GM12892 (cell line): Measurements from ENCODE around the gene APOBEC3B.
"Not testable (repeated sequence)": the region's sequence is repeated elsewhere in the genome, so short reads cannot be mapped to it uniquely, and the experiment has no call there.

Experiments
- POLR2A ChIP-seq: IDR thresholded peaks from 2 replicates; pipeline ENCODE4 v1.6.1; 2011; ENCODE audit warnings: low read depth, low read length, control low read depth
- TAF1 ChIP-seq: IDR thresholded peaks from 2 replicates; pipeline ENCODE4 v1.6.1; 2011; ENCODE audit warnings: low read depth, mild to moderate bottlenecking, control low read depth, low read length, borderline replicate concordance

DNA sequence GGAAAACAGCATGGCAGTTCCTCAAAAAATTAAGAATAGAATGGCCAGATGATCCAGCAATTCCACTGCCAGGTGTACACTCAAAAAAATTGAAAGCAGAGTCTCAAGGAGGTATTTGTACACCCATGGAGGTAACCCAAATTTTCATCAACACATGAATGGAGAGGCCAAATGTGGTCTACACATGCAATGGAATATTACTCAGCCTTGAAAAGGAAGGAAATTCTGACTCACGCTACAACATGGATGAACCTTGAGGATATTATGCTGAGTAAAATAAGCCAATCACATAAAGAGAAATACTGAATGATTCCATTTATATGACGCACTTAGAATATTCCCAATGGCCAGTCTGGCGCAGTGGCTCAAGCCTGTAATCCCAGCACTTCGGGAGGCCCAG, 4.9 kb upstream of the APOBEC3B start:
- TF ChIP-seq POLR2A, TAF1: not testable (repeated sequence)
